Neural cell (in vitro differentiated cells): ENCODE data around the gene REXO5. TPM values are rescaled to one million over a fixed set of nuclear protein-coding genes. Genes with fewer than 3 reads are reported as not detected.
"Not testable (repeated sequence)": the region's sequence is repeated elsewhere in the genome, so short reads cannot be mapped to it uniquely, and the experiment has no call there.

Experiments
- H2AFZ ChIP-seq: fragments of 200-600, 300-800 bp; sonication (generic), shearing (Covaris generic); 2 replicates; pipeline ENCODE4 v1.6.0; 2014; ENCODE audit warnings: low read depth, mild to moderate bottlenecking, antibody characterized with exemption, low read length, moderate library complexity
- H3F3A ChIP-seq: fragments of 200-600 bp; shearing (Covaris generic); 2 replicates; pipeline ENCODE4 v1.6.1; 2016; ENCODE audit warnings: mild to moderate bottlenecking, moderate library complexity, mixed read lengths, antibody characterized with exemption, low read length; ENCODE audit not compliant: insufficient read depth, poor library complexity, severe bottlenecking
- H3K27ac ChIP-seq: fragments of 200-600, 300-800 bp; sonication (generic), shearing (Covaris generic); 2 replicates; pipeline ENCODE4 v1.5.1; 2014; ENCODE audit warnings: mild to moderate bottlenecking, low read length, moderate library complexity
- H3K27me3 ChIP-seq: fragments of 300-800, 200-600 bp; sonication (generic), shearing (Covaris generic); 2 replicates; pipeline ENCODE4 v1.6.0; 2014; ENCODE audit warnings: mild to moderate bottlenecking, low read depth, low read length, moderate library complexity; ENCODE audit not compliant: insufficient read depth
- H3K36me3 ChIP-seq: fragments of 300-800, 200-600 bp; sonication (generic), shearing (Covaris generic); 2 replicates; pipeline ENCODE4 v1.5.1; 2014; ENCODE audit warnings: mild to moderate bottlenecking, antibody characterized with exemption, low read length, moderate library complexity; ENCODE audit not compliant: insufficient read depth
- H3K4me2 ChIP-seq: fragments of 300-800, 200-600 bp; sonication (generic), shearing (Covaris generic); 2 replicates; pipeline ENCODE4 v1.6.0; 2014; ENCODE audit warnings: mild to moderate bottlenecking, low read length
- H3K4me3 ChIP-seq: fragments of 300-800, 200-600 bp; sonication (generic), shearing (Covaris generic); 2 replicates; pipeline ENCODE4 v1.5.1; 2014; ENCODE audit warnings: mild to moderate bottlenecking, low read length, moderate library complexity
- H3K79me2 ChIP-seq: fragments of 200-600 bp; shearing (Covaris generic); replicated peaks from 2 replicates; pipeline ENCODE4 v1.6.0; 2014; ENCODE audit warnings: mild to moderate bottlenecking, low read length, moderate library complexity; ENCODE audit not compliant: insufficient read depth
- H3K9ac ChIP-seq: fragments of 300-800, 200-600 bp; sonication (generic), shearing (Covaris generic); 2 replicates; pipeline ENCODE4 v1.6.1; 2016; ENCODE audit warnings: mild to moderate bottlenecking, low read length, mixed read lengths
- H3K9me2 ChIP-seq: fragments of 200-600 bp; shearing (Covaris generic); 2 replicates; pipeline ENCODE4 v1.6.1; 2016; ENCODE audit warnings: mild to moderate bottlenecking, low read length, mixed read lengths; ENCODE audit not compliant: insufficient read depth
- H3K9me3 ChIP-seq: fragments of 200-600, 300-800 bp; sonication (generic), shearing (Covaris generic); 2 replicates; pipeline ENCODE4 v1.6.1; 2016; ENCODE audit warnings: mild to moderate bottlenecking, mixed run types, low read length, moderate library complexity, mixed read lengths
- H4K20me1 ChIP-seq: fragments of 200-600 bp; shearing (Covaris generic); 2 replicates; pipeline ENCODE4 v1.6.1; 2016; ENCODE audit warnings: mild to moderate bottlenecking, mixed run types; ENCODE audit not compliant: insufficient read depth
- CTCF ChIP-seq: fragments of 450-650 bp; IDR thresholded peaks from 2 replicates; pipeline ENCODE4 v1.5.1; 2014; ENCODE audit warnings: antibody characterized with exemption, mild to moderate bottlenecking, moderate library complexity; ENCODE audit not compliant: poor library complexity, severe bottlenecking
- EP300 ChIP-seq: fragments of 450-650 bp; conservative IDR thresholded peaks from 2 replicates; pipeline ENCODE4 v1.6.1; 2014; ENCODE audit warnings: antibody characterized with exemption, mild to moderate bottlenecking, moderate library complexity; ENCODE audit not compliant: poor library complexity, severe bottlenecking
- EZH2 ChIP-seq: fragments of 200-600, 300-800 bp; shearing (Covaris generic), sonication (generic); IDR thresholded peaks from 2 replicates; pipeline ENCODE4 v1.6.1; 2014; ENCODE audit warnings: antibody characterized with exemption, low read length, borderline replicate concordance, mild to moderate bottlenecking; ENCODE audit not compliant: insufficient read depth, poor library complexity, severe bottlenecking
- MXI1 ChIP-seq: fragments of 450-650 bp; conservative IDR thresholded peaks from 2 replicates; pipeline ENCODE4 v1.6.1; 2014; ENCODE audit warnings: antibody characterized with exemption, mild to moderate bottlenecking; ENCODE audit not compliant: poor library complexity, severe bottlenecking
- POLR2AphosphoS5 ChIP-seq: IDR thresholded peaks from 2 replicates; pipeline ENCODE4 v1.6.1; 2012
- RAD21 ChIP-seq: fragments of 450-650 bp; conservative IDR thresholded peaks from 2 replicates; pipeline ENCODE4 v1.6.1; 2014; ENCODE audit warnings: antibody characterized with exemption, mild to moderate bottlenecking, moderate library complexity
- REST ChIP-seq: IDR thresholded peaks from 2 replicates; pipeline ENCODE4 v1.6.1; 2012; ENCODE audit warnings: borderline replicate concordance
- SMC3 ChIP-seq: fragments of 450-650 bp; conservative IDR thresholded peaks from 2 replicates; pipeline ENCODE4 v1.6.1; 2014; ENCODE audit warnings: antibody characterized with exemption, mild to moderate bottlenecking, moderate library complexity; ENCODE audit not compliant: poor library complexity
- TAF1 ChIP-seq: IDR thresholded peaks from 2 replicates; pipeline ENCODE4 v1.6.1; 2012; ENCODE audit warnings: low read depth
- polyA plus RNA-seq: library from polyadenylated mRNA; depleted of rRNA; stranded (reverse); fragments of >200 nt; gene quantifications from 2 replicates; pipeline ENCODE4 v1.2.3, GENCODE V29; 2014

REXO5 gene
- polyA plus RNA-seq, 1 donor from 2014 or later, result 11.2 TPM

- Histone ChIP-seq H3K36me3 (no peaks in the 10 kb centered on the region), H3K4me3 (no peak overlapping the region), H3K4me2 (no peak overlapping the region), H3K9ac (no peak overlapping the region), H3F3A (no peaks in the 10 kb centered on the region), H3K9me3 (no peaks in the 10 kb centered on the region), H3K79me2 (no peaks in the 10 kb centered on the region), H3K27me3 (no peaks in the 10 kb centered on the region), H3K27ac (no peak overlapping the region), H3K9me2 (no peaks in the 10 kb centered on the region), H2AFZ (no peak overlapping the region), H4K20me1 (no peaks in the 10 kb centered on the region)
- TF ChIP-seq RAD21, result no peak
- TF ChIP-seq CTCF, result no peak
- TF ChIP-seq SMC3, result no peak
- no peak for TF ChIP-seq MXI1
- no peak for TF ChIP-seq POLR2AphosphoS5
- no peak for TF ChIP-seq TAF1
- no peak for TF ChIP-seq EP300
- TF ChIP-seq EZH2, result no peak
- no peak for TF ChIP-seq REST
These were observed 43.8 kb upstream of the REXO5 start for GRCh38 chr16:20762404-20763123.

- Histone ChIP-seq H3K27me3 (no peaks in the 10 kb centered on the region), H3K9me2 (no peaks in the 10 kb centered on the region), H3K4me2 (no peak within 1 kb of the TSS), H3K79me2 (no peaks in the 10 kb centered on the region), H2AFZ (no peak within 1 kb of the TSS), H3K4me3 (no peak within 1 kb of the TSS), H3K9ac (no peak within 1 kb of the TSS), H3F3A (no peaks in the 10 kb centered on the region), H3K36me3 (no peaks in the 10 kb centered on the region), H4K20me1 (no peaks in the 10 kb centered on the region), H3K9me3 (no peaks in the 10 kb centered on the region), H3K27ac (no peak within 1 kb of the TSS)
- TF ChIP-seq EP300 (no peak), RAD21 (no peak), POLR2AphosphoS5 (no peak), TAF1 (no peak), REST (no peak), MXI1 (no peak), EZH2 (no peak), CTCF (no peak), SMC3 (no peak)
These were observed 42.7 kb upstream of the REXO5 start, which contains the start of gene ACSM3 for GRCh38 chr16:20763461-20764232. Gene ACSM3, plus strand, starts transcription at chr16:20764014. Its CDS starts 6,021 bp downstream, at chr16:20770035.

- not testable (repeated sequence) for H3K9ac ChIP-seq, H3F3A ChIP-seq, H2AFZ ChIP-seq, H4K20me1 ChIP-seq, H3K27me3 ChIP-seq, H3K4me2 ChIP-seq, H3K4me3 ChIP-seq, H3K79me2 ChIP-seq, H3K9me2 ChIP-seq, H3K36me3 ChIP-seq, H3K27ac ChIP-seq, H3K9me3 ChIP-seq
These were observed 41.9 kb upstream of the REXO5 start for GRCh38 chr16:20764448-20764847.
